Stimulated activated CD8-positive, alpha-beta memory T cell treated with anti-CD3 and anti-CD28 coated beads, Interleukin-7, amount 100 ng/mL, for 24 hours (primary cell): ENCODE data around the gene ZNF154.

Experiments used
- DNase-seq: peaks from one replicate; pipeline ENCODE4 v3.0.0-alpha.2; 2020; ENCODE audit warnings: low read depth

ZNF154 gene

DNA sequence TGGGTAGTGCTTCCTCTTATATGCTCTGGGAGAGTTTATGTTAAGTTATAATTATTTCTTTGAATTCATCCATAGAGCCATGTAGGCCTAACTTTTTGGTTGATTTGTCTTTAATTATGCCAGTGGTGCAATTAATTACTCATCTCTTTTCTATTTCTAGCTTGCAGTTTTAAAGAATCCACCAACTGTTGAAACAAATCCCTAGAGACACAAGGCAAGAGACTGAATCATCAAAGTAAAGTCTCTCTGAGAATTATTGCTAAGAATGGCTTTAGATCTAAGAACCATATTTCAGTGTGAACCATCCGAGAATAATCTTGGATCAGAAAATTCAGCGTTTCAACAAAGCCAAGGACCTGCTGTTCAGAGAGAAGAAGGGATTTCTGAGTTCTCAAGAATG, 33.1 kb downstream of the ZNF154 start:
- DNase-seq = no peak

DNA sequence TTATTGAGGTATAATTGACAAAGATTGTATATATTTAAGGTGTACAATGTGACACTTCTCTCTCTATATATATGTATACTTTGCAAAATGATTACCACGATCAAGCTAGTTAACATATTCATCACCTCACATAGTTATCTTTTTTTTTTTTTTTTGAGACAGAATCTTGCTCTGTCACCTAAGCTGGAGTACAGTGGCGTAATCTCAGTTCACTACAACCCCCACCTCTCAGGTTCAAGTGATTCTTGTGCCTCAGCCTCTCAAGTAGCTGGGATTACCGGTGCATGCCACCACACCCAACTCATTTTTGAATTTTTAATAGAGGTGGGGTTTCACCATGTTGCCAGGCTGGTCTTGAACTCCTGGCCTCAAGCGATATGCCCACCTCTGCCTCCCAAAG, 36.5 kb downstream of the ZNF154 start:
- no peak for DNase-seq

DNA sequence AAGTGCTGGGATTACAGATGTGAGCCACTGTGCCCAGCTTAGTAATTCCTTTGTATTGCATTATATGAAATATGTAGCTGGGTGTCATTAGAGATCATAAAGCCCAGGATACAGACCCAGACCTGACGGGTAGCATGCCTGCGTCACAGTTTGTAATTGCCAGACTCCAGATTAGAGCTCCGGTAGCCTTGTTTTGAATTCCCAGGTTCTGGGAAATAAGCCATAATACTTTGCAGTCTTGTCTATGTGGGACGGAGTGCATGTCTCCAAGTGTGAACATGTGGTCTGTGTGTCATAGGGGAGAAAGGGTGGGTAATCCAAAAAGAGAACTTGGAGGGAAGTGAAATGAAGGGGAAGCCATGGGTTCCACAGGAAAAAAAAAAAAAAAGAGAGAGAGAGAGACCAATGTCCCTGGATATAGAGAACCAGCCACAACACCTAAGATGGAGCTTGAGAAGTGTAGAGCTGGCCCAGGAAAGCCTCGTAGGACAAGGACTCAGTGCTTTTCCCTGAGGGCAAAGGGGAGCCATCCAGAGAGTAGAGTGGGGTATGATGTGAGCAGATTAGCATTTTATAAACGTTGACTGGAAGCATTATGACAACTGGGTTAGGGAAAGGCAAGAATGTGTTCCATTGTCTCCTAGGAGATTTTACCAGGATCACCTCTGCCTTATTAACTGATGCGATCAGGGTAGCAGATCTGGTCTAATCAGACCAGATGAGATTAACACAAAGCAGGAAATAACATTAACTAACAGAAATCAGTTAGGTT, 37.7 kb downstream of the ZNF154 start:
- no peak for DNase-seq

DNA sequence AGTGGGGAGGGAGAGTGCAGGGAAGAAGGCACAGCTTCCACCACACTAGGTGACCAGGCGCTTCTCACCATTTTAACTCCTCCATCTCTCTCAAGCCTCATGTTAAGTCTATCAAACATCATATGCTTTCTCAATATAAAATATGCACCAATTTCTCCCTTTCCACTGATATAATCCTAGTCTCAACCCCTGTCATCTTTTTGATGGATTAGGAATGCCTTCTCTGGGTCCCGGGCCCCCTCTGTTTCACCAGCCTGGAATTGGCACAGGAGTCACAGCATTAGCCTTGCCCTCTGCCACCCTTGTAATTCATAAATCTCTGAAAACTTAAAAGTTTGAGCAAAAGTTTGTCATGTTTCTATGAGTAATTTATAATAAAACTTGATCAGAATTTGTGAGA, 40.4 kb downstream of the ZNF154 start, which contains the start of gene ZSCAN4:
Gene ZSCAN4 (plus strand): TSS at position 301 of the 400 bp plus-strand sequence. CDS start 7,211 bp downstream, outside the sequence.
- DNase-seq = no peak

DNA sequence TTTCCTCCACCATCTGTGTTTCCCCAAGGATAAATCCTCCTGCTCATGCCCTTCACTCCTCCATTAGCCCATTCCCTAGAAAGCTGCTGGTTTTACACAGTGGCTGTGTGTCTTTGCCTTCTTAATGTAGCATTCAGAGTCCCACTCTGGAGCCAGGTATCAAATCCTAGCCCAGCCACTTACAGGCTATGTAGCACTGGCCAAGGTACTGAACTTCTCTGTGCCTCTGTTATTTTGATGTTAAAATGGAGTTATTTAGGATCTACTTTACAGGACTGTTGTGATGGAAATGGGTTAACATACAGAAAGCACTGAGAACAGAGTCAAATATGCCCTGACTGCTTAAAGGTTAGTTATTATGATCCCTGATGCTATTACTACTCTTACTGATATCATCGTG, 41.8 kb downstream of the ZNF154 start:
- no peak for DNase-seq

- DNase-seq = no peak
These were observed 43.7 kb downstream of the ZNF154 start for GRCh38 chr19:57665261-57665806.

- no peak for DNase-seq
These were observed 44.5 kb downstream of the ZNF154 start for GRCh38 chr19:57664269-57665127.

GRCh38 chr19:57656346-57656745, 52.7 kb downstream of the ZNF154 start:
- DNase-seq = no peak

- no peak for DNase-seq
These were observed 53.6 kb downstream of the ZNF154 start for GRCh38 chr19:57655443-57655842.

DNA sequence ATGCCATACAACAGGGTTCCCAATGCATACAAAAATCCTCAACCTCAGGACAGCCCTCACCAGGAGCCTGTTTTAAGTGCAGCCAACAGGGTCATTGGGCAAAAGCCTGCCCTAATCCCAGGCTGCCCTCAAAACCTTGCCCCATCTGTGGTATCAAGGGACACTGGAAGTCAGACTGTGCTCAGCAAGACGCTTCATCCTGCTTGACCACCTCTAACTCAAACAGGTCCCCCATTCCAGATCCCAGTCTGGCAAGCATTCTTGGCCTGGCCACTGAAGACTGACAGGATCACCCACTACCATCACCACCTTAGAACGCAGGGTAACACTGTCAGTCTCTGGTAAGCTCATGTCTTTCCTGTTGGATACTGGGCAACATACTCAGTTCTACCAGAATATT, 55.3 kb downstream of the ZNF154 start:
- DNase-seq = no peak

GRCh38 chr19:57651654-57651996, 57.4 kb downstream of the ZNF154 start:
- no peak for DNase-seq

DNA sequence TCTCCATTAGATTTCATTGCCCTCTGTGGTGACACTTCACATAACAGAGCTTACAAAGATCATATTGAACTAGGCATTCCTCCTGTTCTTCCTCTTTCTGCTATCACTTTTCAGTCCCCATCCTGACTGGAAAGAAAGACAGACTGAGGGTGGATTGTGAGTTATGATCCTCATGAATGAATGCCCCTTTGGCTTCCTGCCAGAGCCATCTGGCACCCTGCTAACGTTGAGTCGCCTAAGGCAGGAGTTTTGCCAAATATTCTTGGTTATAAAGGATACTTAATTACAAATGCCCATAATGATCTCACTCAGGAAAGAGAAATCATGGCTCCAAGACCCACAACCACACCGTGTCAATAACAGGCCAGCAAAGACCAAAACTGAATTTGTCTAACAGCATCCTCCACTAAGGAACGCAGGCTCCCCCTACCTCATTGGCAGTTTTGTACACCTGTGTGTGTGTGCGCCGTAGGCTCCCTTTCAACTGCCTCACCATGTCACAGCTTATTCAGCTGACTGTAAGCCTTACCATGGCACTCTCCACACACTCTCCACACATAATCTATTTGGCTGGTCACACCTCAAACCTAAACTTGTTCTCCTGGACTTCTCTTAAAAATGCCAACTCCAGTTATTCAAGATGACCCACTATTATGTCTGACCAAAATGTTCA, 60.5 kb downstream of the ZNF154 start:
- no peak for DNase-seq
